Measurements from ENCODE around the gene ITGB3BP.
"Not testable (repeated sequence)": the region's sequence is repeated elsewhere in the genome, so short reads cannot be mapped to it uniquely, and the experiment has no call there.

ITGB3BP gene

GRCh38 chr1:63423649-63424048 is 99.4 kb downstream of the ITGB3BP start:
- DNase-seq (ENCODE audit: low read depth in 3 of 3, low spot score in 1 of 3), result no peak

- DNase-seq (ENCODE audit: low read depth in 3 of 3, low spot score in 1 of 3), result not testable (repeated sequence)
These were observed 102.3 kb downstream of the ITGB3BP start for GRCh38 chr1:63420746-63421145.

GRCh38 chr1:63418101-63418500 is 104.9 kb downstream of the ITGB3BP start:
- DNase-seq (ENCODE audit: low read depth in 3 of 3, low spot score in 1 of 3), result no peak

- no peak for DNase-seq (ENCODE audit: low read depth in 3 of 3, low spot score in 1 of 3)
These were observed 108.2 kb downstream of the ITGB3BP start for GRCh38 chr1:63414691-63415365.

- DNase-seq (ENCODE audit: low read depth in 3 of 3, low spot score in 1 of 3), result no peak
These were observed 109.6 kb downstream of the ITGB3BP start for GRCh38 chr1:63413394-63413793.

GRCh38 chr1:63411066-63411465 is 112.0 kb downstream of the ITGB3BP start:
- no peak for DNase-seq (ENCODE audit: low read depth in 3 of 3, low spot score in 1 of 3)

- DNase-seq (ENCODE audit: low read depth in 3 of 3, low spot score in 1 of 3), result no peak
These were observed 114.7 kb downstream of the ITGB3BP start for GRCh38 chr1:63408331-63408730.

- DNase-seq (ENCODE audit: low read depth in 3 of 3, low spot score in 1 of 3), result no peak
These were observed 116.0 kb downstream of the ITGB3BP start for GRCh38 chr1:63407002-63407401.

- DNase-seq (ENCODE audit: low read depth in 3 of 3, low spot score in 1 of 3), result no peak
These were observed 117.0 kb downstream of the ITGB3BP start for GRCh38 chr1:63405987-63406386.

- no peak for DNase-seq (ENCODE audit: low read depth in 3 of 3, low spot score in 1 of 3)
These were observed 118.0 kb downstream of the ITGB3BP start for GRCh38 chr1:63405021-63405420.

GRCh38 chr1:63403386-63403785 is 119.6 kb downstream of the ITGB3BP start:
- no peak for DNase-seq (ENCODE audit: low read depth in 3 of 3, low spot score in 1 of 3)

- DNase-seq (ENCODE audit: low read depth in 3 of 3, low spot score in 1 of 3), result no peak
These were observed 121.1 kb downstream of the ITGB3BP start for GRCh38 chr1:63401945-63402344.

Data from stimulated activated CD4-positive, alpha-beta T cell treated with anti-CD3 and anti-CD28 coated beads, TNF-alpha, amount 100 ng/mL, for 1 hour (primary cell).